Measurements from ENCODE around the gene OXLD1. TPM values are rescaled to one million over a fixed set of nuclear protein-coding genes. Genes with fewer than 3 reads are reported as not detected.

The OXLD1 gene
- total RNA-seq, 1 experiment from 2014 or later, result 36.1 TPM

DNA sequence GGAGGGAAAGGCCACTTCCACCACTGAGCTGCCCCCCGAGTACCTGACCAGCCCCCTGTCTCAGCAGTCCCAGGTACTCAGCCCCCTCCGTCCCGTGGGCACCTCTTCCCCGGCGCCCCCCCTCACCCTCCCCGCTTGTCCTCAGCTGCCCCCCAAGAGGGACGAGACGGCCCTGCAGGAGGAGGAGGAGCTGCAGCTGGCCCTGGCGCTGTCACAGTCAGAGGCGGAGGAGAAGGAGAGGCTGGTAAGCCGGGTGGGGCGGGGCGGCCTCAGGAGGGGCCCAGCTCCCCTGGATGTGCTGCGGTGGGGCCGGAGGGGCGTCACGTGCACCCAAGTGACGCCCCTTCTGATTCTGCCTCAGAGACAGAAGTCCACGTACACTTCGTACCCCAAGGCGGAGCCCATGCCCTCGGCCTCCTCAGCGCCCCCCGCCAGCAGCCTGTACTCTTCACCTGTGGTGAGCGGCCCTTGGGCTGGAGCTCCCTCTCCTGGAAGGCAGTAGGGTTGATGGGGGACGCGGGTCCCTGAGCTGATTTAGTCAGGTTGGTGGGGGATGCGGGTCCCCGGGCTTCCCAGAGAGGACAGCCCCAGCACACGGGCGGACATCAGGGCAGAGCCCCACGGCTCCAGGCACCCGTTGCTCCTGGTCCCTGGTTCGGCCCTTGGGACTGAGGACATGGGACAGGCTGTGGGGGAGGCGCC, 27.3 kb upstream of the OXLD1 start:
- no TSS peak for BruUV-seq (replicated peaks)
- POLR2A ChIA-PET (ENCODE audit: low non-redundant PET), result no interaction called here
- Histone ChIP-seq H3K4me3 (ENCODE audit: low read depth, low read length, poor library complexity, severe bottlenecking) (no peak overlapping the region), H3K27me3 (replicated peaks; ENCODE audit: insufficient read depth, low read depth, low read length, poor library complexity) (no peaks in the 10 kb centered on the region), H3K27ac (ENCODE audit: low read depth, low read length, poor library complexity, severe bottlenecking) (no peak overlapping the region), H3K36me3 (ENCODE audit: insufficient read depth, low read length, poor library complexity, severe bottlenecking) (peaks cover 75% of the 10 kb centered on the region), H3K4me1 (ENCODE audit: insufficient read depth, low read length, poor library complexity, severe bottlenecking) (no peaks in the 10 kb centered on the region), H3K9me3 (ENCODE audit: low read depth, low read length, poor library complexity, severe bottlenecking) (no peaks in the 10 kb centered on the region)
- TF ChIP-seq, protein P1, sequence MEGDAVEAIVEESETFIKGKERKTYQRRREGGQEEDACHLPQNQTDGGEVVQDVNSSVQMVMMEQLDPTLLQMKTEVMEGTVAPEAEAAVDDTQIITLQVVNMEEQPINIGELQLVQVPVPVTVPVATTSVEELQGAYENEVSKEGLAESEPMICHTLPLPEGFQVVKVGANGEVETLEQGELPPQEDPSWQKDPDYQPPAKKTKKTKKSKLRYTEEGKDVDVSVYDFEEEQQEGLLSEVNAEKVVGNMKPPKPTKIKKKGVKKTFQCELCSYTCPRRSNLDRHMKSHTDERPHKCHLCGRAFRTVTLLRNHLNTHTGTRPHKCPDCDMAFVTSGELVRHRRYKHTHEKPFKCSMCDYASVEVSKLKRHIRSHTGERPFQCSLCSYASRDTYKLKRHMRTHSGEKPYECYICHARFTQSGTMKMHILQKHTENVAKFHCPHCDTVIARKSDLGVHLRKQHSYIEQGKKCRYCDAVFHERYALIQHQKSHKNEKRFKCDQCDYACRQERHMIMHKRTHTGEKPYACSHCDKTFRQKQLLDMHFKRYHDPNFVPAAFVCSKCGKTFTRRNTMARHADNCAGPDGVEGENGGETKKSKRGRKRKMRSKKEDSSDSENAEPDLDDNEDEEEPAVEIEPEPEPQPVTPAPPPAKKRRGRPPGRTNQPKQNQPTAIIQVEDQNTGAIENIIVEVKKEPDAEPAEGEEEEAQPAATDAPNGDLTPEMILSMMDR (conservative IDR thresholded peaks at IDR 0.05; ENCODE audit: low read depth, low read length), result no peak
- TF ChIP-seq EZH2 (IDR thresholded peaks at IDR 0.05; ENCODE audit: borderline replicate concordance, low read depth, low read length, poor library complexity, severe bottlenecking), result no peak
- intact Hi-C loops (cut with micrococcal nuclease; ENCODE audit: unreplicated experiment), result no loop called here
- CTCF ChIA-PET, result interaction anchor here (0.7 kb wide), 1 partner anchor 10 kb away, joined by 3 read pairs; the partner anchor contains the start of genes ARL16 and HGS
- DNase-seq (ENCODE audit: low spot score), result no peak

DNA sequence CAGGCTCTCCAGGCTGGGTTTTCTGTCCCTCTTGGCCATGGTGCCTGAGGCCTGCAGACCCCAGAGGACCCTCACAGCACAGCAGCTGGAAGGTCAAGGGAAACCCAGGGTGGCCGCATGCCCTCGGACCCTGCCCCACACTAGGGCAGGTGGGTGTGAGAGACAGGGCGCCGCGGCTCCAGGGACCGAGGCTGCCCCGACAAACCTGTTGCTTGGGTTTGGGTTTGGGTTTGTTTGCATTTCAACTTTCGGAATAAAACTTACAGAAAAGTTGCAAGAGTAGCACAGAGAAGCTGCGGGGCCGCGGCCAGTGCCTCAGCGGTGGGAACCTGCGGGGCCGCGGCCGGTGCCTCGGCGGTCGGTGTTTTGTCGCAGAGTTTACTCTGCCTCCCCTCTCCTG, 25.2 kb upstream of the OXLD1 start:
- TF ChIP-seq, protein P1 (conservative IDR thresholded peaks at IDR 0.05; ENCODE audit: low read depth, low read length), result no peak
- no peak for TF ChIP-seq EZH2 (IDR thresholded peaks at IDR 0.05; ENCODE audit: borderline replicate concordance, low read depth, low read length, poor library complexity, severe bottlenecking)
- H3K36me3 ChIP-seq (ENCODE audit: insufficient read depth, low read length, poor library complexity, severe bottlenecking), result peaks cover 81% of the 10 kb centered on the region
- H3K4me3 ChIP-seq (ENCODE audit: low read depth, low read length, poor library complexity, severe bottlenecking), result no peak overlapping the region
- CTCF ChIA-PET, result no interaction called here
- intact Hi-C loops (cut with micrococcal nuclease; ENCODE audit: unreplicated experiment), result no loop called here
- no peak for DNase-seq (ENCODE audit: low spot score)
- H3K27ac ChIP-seq (ENCODE audit: low read depth, low read length, poor library complexity, severe bottlenecking), result no peak overlapping the region
- no peaks in the 10 kb centered on the region for H3K9me3 ChIP-seq (ENCODE audit: low read depth, low read length, poor library complexity, severe bottlenecking)
- POLR2A ChIA-PET (ENCODE audit: low non-redundant PET), result no interaction called here
- no TSS peak for BruUV-seq (replicated peaks)
- H3K27me3 ChIP-seq (replicated peaks; ENCODE audit: insufficient read depth, low read depth, low read length, poor library complexity), result no peaks in the 10 kb centered on the region
- no peaks in the 10 kb centered on the region for H3K4me1 ChIP-seq (ENCODE audit: insufficient read depth, low read length, poor library complexity, severe bottlenecking)

- Histone ChIP-seq H3K36me3 (ENCODE audit: insufficient read depth, low read length, poor library complexity, severe bottlenecking) (peaks cover 85% of the 10 kb centered on the region), H3K27me3 (replicated peaks; ENCODE audit: insufficient read depth, low read depth, low read length, poor library complexity) (no peaks in the 10 kb centered on the region), H3K9me3 (ENCODE audit: low read depth, low read length, poor library complexity, severe bottlenecking) (no peaks in the 10 kb centered on the region), H3K4me3 (ENCODE audit: low read depth, low read length, poor library complexity, severe bottlenecking) (no peak overlapping the region), H3K27ac (ENCODE audit: low read depth, low read length, poor library complexity, severe bottlenecking) (no peak overlapping the region), H3K4me1 (ENCODE audit: insufficient read depth, low read length, poor library complexity, severe bottlenecking) (no peaks in the 10 kb centered on the region)
- CTCF ChIA-PET, result no interaction called here
- POLR2A ChIA-PET (ENCODE audit: low non-redundant PET), result no interaction called here
- DNase-seq (ENCODE audit: low spot score), result no peak
- no TSS peak for BruUV-seq (replicated peaks)
- TF ChIP-seq EZH2 (IDR thresholded peaks at IDR 0.05; ENCODE audit: borderline replicate concordance, low read depth, low read length, poor library complexity, severe bottlenecking), result no peak
- TF ChIP-seq, protein P1 (conservative IDR thresholded peaks at IDR 0.05; ENCODE audit: low read depth, low read length), result no peak
- intact Hi-C loops (cut with micrococcal nuclease; ENCODE audit: unreplicated experiment), result no loop called here
These were observed 24.8 kb upstream of the OXLD1 start for GRCh38 chr17:81691196-81691595.

All from A673 (cell line).